IMR-90 (cell line): ENCODE data around the gene RPS6KA2. TPM values are rescaled to one million over a fixed set of nuclear protein-coding genes. Genes with fewer than 3 reads are reported as not detected.

ENCODE experiments used
- ATAC-seq: fragments of 200-7000 bp; cut with Tn5 transposase; 2 replicates; pipeline ENCODE4 v1.9.1; 2020; ENCODE audit warnings: low read depth, mild to moderate bottlenecking, moderate library complexity
- BruUV-seq: library from RNA; stranded (reverse); fragments of 400-500 nt; replicated peaks from 2 replicates; lab custom pipeline; 2021; lab: Mats Ljungman, UMichigan
- CTCF ChIA-PET: fragments of 300-600 bp; formaldehyde crosslinking; extraction: SDS; loops from one replicate; lab custom pipeline; 2021; ENCODE audit warnings: antibody characterized with exemption; lab: Yijun Ruan, JAX
- POLR2A ChIA-PET: fragments of 300-600 bp; sonication (Branson Sonifier 250); formaldehyde crosslinking; loops from one replicate; lab custom pipeline; 2022; ENCODE audit warnings: antibody characterized with exemption; ENCODE audit not compliant: unreplicated experiment; lab: Charles Lee
- DNase-seq: peaks from one replicate; pipeline ENCODE4 v3.0.0; 2013
- H2AFZ ChIP-seq: replicated peaks from 2 replicates; pipeline ENCODE3; 2013; ENCODE audit warnings: low read length, mild to moderate bottlenecking; ENCODE audit not compliant: poor library complexity
- H2AK5ac ChIP-seq: 2 replicates; pipeline ENCODE4 v1.6.1; 2013; ENCODE audit warnings: low read depth, low read length, inconsistent platforms
- H2AK9ac ChIP-seq: replicated peaks from 2 replicates; pipeline ENCODE3; 2013; ENCODE audit warnings: mild to moderate bottlenecking, low read depth, low read length, moderate library complexity; ENCODE audit not compliant: poor library complexity
- H2BK120ac ChIP-seq: 2 replicates; pipeline ENCODE4 v1.6.1; 2013; ENCODE audit warnings: low read depth, low read length, inconsistent platforms
- H2BK15ac ChIP-seq: 3 replicates; pipeline ENCODE4 v1.6.1; 2013; ENCODE audit warnings: low read depth, low read length, inconsistent platforms
- H2BK20ac ChIP-seq: 2 replicates; pipeline ENCODE4 v1.6.1; 2013; ENCODE audit warnings: low read depth, mild to moderate bottlenecking, inconsistent platforms, low read length, moderate library complexity
- H2BK5ac ChIP-seq: 2 replicates; pipeline ENCODE4 v1.6.1; 2013; ENCODE audit warnings: mild to moderate bottlenecking, low read depth, low read length, inconsistent platforms; ENCODE audit not compliant: poor library complexity, severe bottlenecking
- H3K14ac ChIP-seq: replicated peaks from 2 replicates; pipeline ENCODE4 v1.6.1; 2013; ENCODE audit warnings: low read depth, low read length, inconsistent platforms
- H3K18ac ChIP-seq: 2 replicates; pipeline ENCODE4 v1.6.1; 2013; ENCODE audit warnings: low read depth, low read length, control low read depth
- H3K23ac ChIP-seq: 2 replicates; pipeline ENCODE4 v1.6.1; 2013; ENCODE audit warnings: low read depth, low read length, inconsistent platforms
- H3K27ac ChIP-seq: 2 replicates; pipeline ENCODE4 v1.5.1; 2013; ENCODE audit warnings: mild to moderate bottlenecking, control low read depth, low read length; ENCODE audit not compliant: insufficient read depth
- H3K27me3 ChIP-seq: 2 replicates; pipeline ENCODE4 v1.6.1; 2013; ENCODE audit warnings: low read length; ENCODE audit not compliant: control insufficient read depth, insufficient read depth
- H3K36me3 ChIP-seq: 2 replicates; pipeline ENCODE4 v1.6.1; 2013; ENCODE audit warnings: low read length, mixed read lengths; ENCODE audit not compliant: control insufficient read depth, insufficient read depth
- H3K4ac ChIP-seq: 2 replicates; pipeline ENCODE4 v1.6.1; 2013; ENCODE audit warnings: low read depth, low read length, inconsistent platforms
- H3K4me1 ChIP-seq: 2 replicates; pipeline ENCODE4 v1.6.1; 2013; ENCODE audit warnings: low read length, mixed read lengths; ENCODE audit not compliant: control insufficient read depth, insufficient read depth
- H3K4me2 ChIP-seq: 2 replicates; pipeline ENCODE4 v1.6.1; 2013; ENCODE audit warnings: low read depth, mild to moderate bottlenecking, control low read depth, low read length, moderate library complexity
- H3K4me3 ChIP-seq: 2 replicates; pipeline ENCODE4 v1.5.1; 2013; ENCODE audit warnings: low read depth, mild to moderate bottlenecking, control low read depth, low read length, moderate library complexity; ENCODE audit not compliant: insufficient read depth
- H3K56ac ChIP-seq: 2 replicates; pipeline ENCODE4 v1.6.1; 2013; ENCODE audit warnings: low read length, inconsistent platforms; ENCODE audit not compliant: insufficient read depth; ENCODE audit errors: extremely low read depth
- H3K79me1 ChIP-seq, 2 experiments: 2 replicates each; pipeline ENCODE4 v1.6.1; 2013; ENCODE audit warnings: low read length in 2 of 2, inconsistent platforms in 1 of 2, low read depth in 1 of 2
- H3K9ac ChIP-seq: 2 replicates; pipeline ENCODE4 v1.6.1; 2013; ENCODE audit warnings: low read depth, low read length, control low read depth
- H3K9me1 ChIP-seq: 2 replicates; pipeline ENCODE4 v1.6.1; 2013; ENCODE audit warnings: low read length, inconsistent platforms; ENCODE audit not compliant: insufficient read depth
- H3K9me3 ChIP-seq: 2 replicates; pipeline ENCODE4 v1.6.1; 2013; ENCODE audit warnings: low read length; ENCODE audit not compliant: control insufficient read depth, insufficient read depth
- H4K20me1 ChIP-seq: 2 replicates; pipeline ENCODE4 v1.6.1; 2013; ENCODE audit warnings: low read length, inconsistent platforms; ENCODE audit not compliant: insufficient read depth
- H4K5ac ChIP-seq: 2 replicates; pipeline ENCODE4 v1.6.1; 2013; ENCODE audit warnings: mild to moderate bottlenecking, low read depth, low read length, control low read depth
- H4K8ac ChIP-seq, 2 experiments: 2 replicates each; pipeline ENCODE4 v1.6.1; 2013; ENCODE audit warnings: low read depth in 2 of 2, low read length in 2 of 2, control low read depth in 1 of 2, inconsistent platforms in 1 of 2
- H4K91ac ChIP-seq: 2 replicates; pipeline ENCODE4 v1.6.1; 2013; ENCODE audit warnings: low read depth, low read length, inconsistent platforms; ENCODE audit not compliant: insufficient read depth
- CEBPB ChIP-seq: IDR thresholded peaks from 2 replicates; pipeline ENCODE4 v1.6.1; 2012; ENCODE audit warnings: low read depth, low read length, improper control_type of control experiment
- CHD1 ChIP-seq: IDR thresholded peaks from 2 replicates; pipeline ENCODE4 v1.6.1; 2012; ENCODE audit warnings: low read depth, low read length, improper control_type of control experiment
- FOS ChIP-seq: fragments of 150-350 bp; IDR thresholded peaks from 2 replicates; pipeline ENCODE4 v1.6.1; 2016; ENCODE audit warnings: low read depth, low read length
- MXI1 ChIP-seq: IDR thresholded peaks from 2 replicates; pipeline ENCODE4 v1.6.1; 2012; ENCODE audit warnings: low read depth, mild to moderate bottlenecking, low read length, moderate library complexity, borderline replicate concordance
- NFE2L2 ChIP-seq: fragments of 150-350 bp; IDR thresholded peaks from 2 replicates; pipeline ENCODE4 v1.6.1; 2016; ENCODE audit warnings: low read depth, mild to moderate bottlenecking, low read length
- WGBS, 2 experiments: methylation state at CpG; one replicate each; pipeline versions ENCODE4 v1.1.5 to v1.1.7; 2013; ENCODE audit warnings: missing lambda C conversion rate in 2 of 2; ENCODE audit not compliant: insufficient read length in 1 of 2; ENCODE audit errors: extremely low coverage in 2 of 2; 5-methylcytosine and 5-hydroxymethylcytosine counted together
- dilution Hi-C: fragments of 300-500 bp; cut with HindIII; formaldehyde crosslinking; loops from one replicate; pipeline ENCODE4 v1.14.3; 2018; ENCODE audit warnings: low sequenced_read_pairs; ENCODE audit not compliant: unreplicated experiment
- in situ Hi-C: fragments of 300-500 bp; cut with MboI; formaldehyde crosslinking; loops from 3 replicates; pipeline ENCODE4 v1.14.3; 2019; ENCODE audit warnings: low sequenced_read_pairs, inconsistent platforms, mixed read lengths
- intact Hi-C: fragments of 100-400 bp; cut with micrococcal nuclease; formaldehyde crosslinking; loops from 2 replicates; pipeline ENCODE4 v1.10.0; 2022
- polyA plus RNA-seq, 3 experiments: library from polyadenylated mRNA; depleted of rRNA; stranded (reverse); fragments of >200 nt; gene quantifications; 2 replicates each; pipeline ENCODE4 v1.2.3, GENCODE V29; 2012; ENCODE audit warnings: low replicate concordance in 1 of 3
- total RNA-seq: library from RNA; depleted of rRNA; stranded (reverse); fragments of >200 nt; gene quantifications from 2 replicates; pipeline ENCODE4 v1.2.3, GENCODE V29; 2012
- TF ChIP-seq, protein P1 (sequence below): conservative IDR thresholded peaks from 2 replicates; pipeline ENCODE4 v1.5.1; 2012; ENCODE audit warnings: mild to moderate bottlenecking, low read depth, low read length, improper control_type of control experiment
- TF ChIP-seq, protein P2 (sequence below): fragments of 150-350 bp; IDR thresholded peaks from 2 replicates; pipeline ENCODE4 v1.6.1; 2016; ENCODE audit warnings: low read depth, mild to moderate bottlenecking, low read length, moderate library complexity, borderline replicate concordance

RPS6KA2 gene
- total and polyA plus RNA-seq, 2 of the 4 experiments (the other 2 are of a cell fraction), result 26.9 to 31.3 TPM

GRCh38 chr6:166450167-166450873 is 176.7 kb downstream of the RPS6KA2 start:
- Histone ChIP-seq H3K23ac (no peak overlapping the region), H4K5ac (no peak overlapping the region), H3K27ac (no peak overlapping the region), H3K27me3 (no peaks in the 10 kb centered on the region), H3K4me3 (no peak overlapping the region), H2AK9ac (no peak overlapping the region), H4K20me1 (no peaks in the 10 kb centered on the region), H3K18ac (no peak overlapping the region), H3K9ac (no peak overlapping the region), H2BK120ac (no peak overlapping the region), H2AFZ (no peak overlapping the region), H3K4ac (no peak overlapping the region), H4K91ac (no peak overlapping the region), H3K36me3 (peaks cover 53% of the 10 kb centered on the region), H2BK15ac (no peak overlapping the region), H2BK20ac (no peak overlapping the region), H2AK5ac (no peak overlapping the region), H4K8ac (no peak overlapping the region), H3K14ac (no peak overlapping the region), H3K56ac (no peak overlapping the region), H3K79me1 (no peaks in the 10 kb centered on the region), H3K4me1 (no peaks in the 10 kb centered on the region), H3K9me1 (peaks cover 5% of the 10 kb centered on the region; the same call in 1 of the 2 replicates), H3K9me3 (no peaks in the 10 kb centered on the region), H2BK5ac (no peak overlapping the region), H3K4me2 (no peak overlapping the region)
- CTCF ChIA-PET, result no interaction called here
- TF ChIP-seq MXI1 (no peak), CEBPB (no peak), NFE2L2 (no peak), CHD1 (no peak), FOS (no peak)
- TF ChIP-seq, protein P1, sequence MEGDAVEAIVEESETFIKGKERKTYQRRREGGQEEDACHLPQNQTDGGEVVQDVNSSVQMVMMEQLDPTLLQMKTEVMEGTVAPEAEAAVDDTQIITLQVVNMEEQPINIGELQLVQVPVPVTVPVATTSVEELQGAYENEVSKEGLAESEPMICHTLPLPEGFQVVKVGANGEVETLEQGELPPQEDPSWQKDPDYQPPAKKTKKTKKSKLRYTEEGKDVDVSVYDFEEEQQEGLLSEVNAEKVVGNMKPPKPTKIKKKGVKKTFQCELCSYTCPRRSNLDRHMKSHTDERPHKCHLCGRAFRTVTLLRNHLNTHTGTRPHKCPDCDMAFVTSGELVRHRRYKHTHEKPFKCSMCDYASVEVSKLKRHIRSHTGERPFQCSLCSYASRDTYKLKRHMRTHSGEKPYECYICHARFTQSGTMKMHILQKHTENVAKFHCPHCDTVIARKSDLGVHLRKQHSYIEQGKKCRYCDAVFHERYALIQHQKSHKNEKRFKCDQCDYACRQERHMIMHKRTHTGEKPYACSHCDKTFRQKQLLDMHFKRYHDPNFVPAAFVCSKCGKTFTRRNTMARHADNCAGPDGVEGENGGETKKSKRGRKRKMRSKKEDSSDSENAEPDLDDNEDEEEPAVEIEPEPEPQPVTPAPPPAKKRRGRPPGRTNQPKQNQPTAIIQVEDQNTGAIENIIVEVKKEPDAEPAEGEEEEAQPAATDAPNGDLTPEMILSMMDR, result no peak
- TF ChIP-seq, protein P2, sequence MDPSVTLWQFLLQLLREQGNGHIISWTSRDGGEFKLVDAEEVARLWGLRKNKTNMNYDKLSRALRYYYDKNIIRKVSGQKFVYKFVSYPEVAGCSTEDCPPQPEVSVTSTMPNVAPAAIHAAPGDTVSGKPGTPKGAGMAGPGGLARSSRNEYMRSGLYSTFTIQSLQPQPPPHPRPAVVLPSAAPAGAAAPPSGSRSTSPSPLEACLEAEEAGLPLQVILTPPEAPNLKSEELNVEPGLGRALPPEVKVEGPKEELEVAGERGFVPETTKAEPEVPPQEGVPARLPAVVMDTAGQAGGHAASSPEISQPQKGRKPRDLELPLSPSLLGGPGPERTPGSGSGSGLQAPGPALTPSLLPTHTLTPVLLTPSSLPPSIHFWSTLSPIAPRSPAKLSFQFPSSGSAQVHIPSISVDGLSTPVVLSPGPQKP, result no peak
- no peak for ATAC-seq
- in situ Hi-C loops, result no loop called here
- dilution Hi-C loops, result no loop called here
- no TSS peak for BruUV-seq
- intact Hi-C loops, result loop anchor here (10.0 kb wide), 1 partner anchor 544 kb away; the partner anchor contains the start of gene CEP43
- 93% methylated on average over 3 of the region's 5 CpGs; no CpG with 5 or more reads in 1 of the 2 experiments for WGBS, 2 experiments
- DNase-seq, result no peak
- POLR2A ChIA-PET, result no interaction called here
